Mesenchymal stem cell (in vitro differentiated cells and primary cell): ENCODE results near the gene ALCAM.

Experiments
- DNase-seq: peaks from one replicate; pipeline ENCODE4 v3.0.0-alpha.2; 2013
- H2AFZ ChIP-seq: one replicate; pipeline ENCODE4 v1.6.1; 2013; ENCODE audit warnings: low read depth, mild to moderate bottlenecking, control low read depth, inconsistent platforms, low read length, moderate library complexity
- H2AK5ac ChIP-seq: 2 replicates; pipeline ENCODE4 v1.6.1; 2013; ENCODE audit warnings: low read length, moderate library complexity, mild to moderate bottlenecking, inconsistent platforms; ENCODE audit not compliant: severe bottlenecking
- H2BK120ac ChIP-seq: one replicate; pipeline ENCODE4 v1.6.1; 2013; ENCODE audit warnings: low read depth, mild to moderate bottlenecking, inconsistent platforms, low read length, moderate library complexity
- H2BK12ac ChIP-seq, 2 experiments: one replicate each; pipeline ENCODE4 v1.6.1; 2013; ENCODE audit warnings: inconsistent platforms in 2 of 2, low read length in 2 of 2, mild to moderate bottlenecking in 2 of 2, moderate library complexity in 2 of 2, control low read depth in 1 of 2
- H2BK15ac ChIP-seq: one replicate; pipeline ENCODE4 v1.6.1; 2013; ENCODE audit warnings: mild to moderate bottlenecking, low read depth, inconsistent platforms; ENCODE audit not compliant: poor library complexity, severe bottlenecking
- H2BK5ac ChIP-seq: 2 replicates; pipeline ENCODE4 v1.6.1; 2013; ENCODE audit warnings: low read depth, mild to moderate bottlenecking, low read length, control low read depth, inconsistent platforms; ENCODE audit not compliant: poor library complexity, severe bottlenecking
- H3K14ac ChIP-seq, 2 experiments: one replicate each; pipeline ENCODE4 v1.6.1; 2013; ENCODE audit warnings: inconsistent platforms in 2 of 2, low read length in 2 of 2, control low read depth in 1 of 2, mild to moderate bottlenecking in 1 of 2, moderate library complexity in 1 of 2
- H3K18ac ChIP-seq, 2 experiments: one replicate each; pipeline ENCODE4 v1.6.1; 2013; ENCODE audit warnings: inconsistent platforms in 2 of 2, low read length in 2 of 2, control low read depth in 1 of 2, low read depth in 1 of 2, mild to moderate bottlenecking in 1 of 2
- H3K23ac ChIP-seq, 2 experiments: one replicate each; pipeline ENCODE4 v1.6.1; 2013; ENCODE audit warnings: inconsistent platforms in 2 of 2, low read length in 2 of 2, mild to moderate bottlenecking in 2 of 2, moderate library complexity in 2 of 2, control low read depth in 1 of 2
- H3K27ac ChIP-seq: 2 replicates; pipeline ENCODE4 v1.5.1; 2013; ENCODE audit warnings: mild to moderate bottlenecking, moderate library complexity, low read length, control low read depth, inconsistent platforms; ENCODE audit not compliant: poor library complexity, severe bottlenecking
- H3K27me3 ChIP-seq, 2 experiments: 2 replicates each; pipeline versions ENCODE4 v1.6.1 to v1.7.0; 2013; ENCODE audit warnings: low read length in 2 of 2, mild to moderate bottlenecking in 2 of 2, moderate library complexity in 2 of 2, control low read depth in 1 of 2, inconsistent platforms in 1 of 2; ENCODE audit not compliant: control insufficient read depth in 1 of 2, insufficient read depth in 1 of 2
- H3K36me3 ChIP-seq, 2 experiments: 2 replicates each; pipeline versions ENCODE4 v1.6.1 to v1.7.0; 2013; ENCODE audit warnings: low read length in 2 of 2, control low read depth in 1 of 2, inconsistent platforms in 1 of 2, low read depth in 1 of 2, mild to moderate bottlenecking in 1 of 2; ENCODE audit not compliant: insufficient read depth in 2 of 2, control insufficient read depth in 1 of 2
- H3K4ac ChIP-seq, 2 experiments: one replicate each; pipeline ENCODE4 v1.6.1; 2013; ENCODE audit warnings: inconsistent platforms in 2 of 2, low read length in 2 of 2, mild to moderate bottlenecking in 2 of 2, moderate library complexity in 2 of 2, control low read depth in 1 of 2, low read depth in 1 of 2
- H3K4me1 ChIP-seq: 2 replicates; pipeline ENCODE4 v1.6.1; 2013; ENCODE audit warnings: low read depth, low read length, control low read depth; ENCODE audit not compliant: control insufficient read depth, insufficient read depth
- H3K4me2 ChIP-seq: 2 replicates; pipeline ENCODE4 v1.6.1; 2013; ENCODE audit warnings: low read length, mild to moderate bottlenecking, inconsistent platforms; ENCODE audit not compliant: poor library complexity, severe bottlenecking
- H3K4me3 ChIP-seq, 2 experiments: 2 replicates each; pipeline versions ENCODE4 v1.5.1 to v1.7.0; 2013; ENCODE audit warnings: low read length in 2 of 2, mild to moderate bottlenecking in 2 of 2, control low read depth in 1 of 2, low read depth in 1 of 2; ENCODE audit not compliant: insufficient read depth in 1 of 2
- H3K79me1 ChIP-seq: replicated peaks from 2 replicates; pipeline ENCODE4 v1.6.1; 2013; ENCODE audit warnings: mild to moderate bottlenecking, control low read depth, low read length, inconsistent platforms; ENCODE audit not compliant: poor library complexity, severe bottlenecking
- H3K9ac ChIP-seq: 2 replicates; pipeline ENCODE4 v1.7.0; 2013; ENCODE audit warnings: mild to moderate bottlenecking, low read length, moderate library complexity
- H3K9me3 ChIP-seq: 2 replicates; pipeline ENCODE4 v1.7.0; 2013; ENCODE audit warnings: mild to moderate bottlenecking, low read length; ENCODE audit not compliant: control insufficient read depth
- H4K8ac ChIP-seq: one replicate; pipeline ENCODE4 v1.6.1; 2013; ENCODE audit warnings: inconsistent platforms, mild to moderate bottlenecking, low read length, moderate library complexity
- H4K91ac ChIP-seq: one replicate; pipeline ENCODE4 v1.6.1; 2013; ENCODE audit warnings: mild to moderate bottlenecking, low read length, inconsistent platforms
- WGBS: methylation state at CpG from one replicate; pipeline ENCODE4 v1.1.7; 2013; ENCODE audit warnings: mixed read lengths; 5-methylcytosine and 5-hydroxymethylcytosine counted together

ALCAM gene

GRCh38 chr3:105532251-105532650 is 165.5 kb downstream of the ALCAM start:
- H2BK12ac ChIP-seq, result no peak overlapping the region
- H2BK120ac ChIP-seq, result no peak overlapping the region
- peaks cover 0 to 22% of the 10 kb centered on the region in 2 experiments for H3K36me3 ChIP-seq
- no peak for DNase-seq
- no peak overlapping the region for H3K27ac ChIP-seq
- H3K23ac ChIP-seq, result no peak overlapping the region
- no peak overlapping the region for H3K9ac ChIP-seq
- peaks cover 3% of the 10 kb centered on the region for H3K4me1 ChIP-seq
- no peak overlapping the region for H2AFZ ChIP-seq
- H3K4me3 ChIP-seq, result no peak overlapping the region
- no peak overlapping the region for H3K14ac ChIP-seq
- no peak overlapping the region for H2AK5ac ChIP-seq
- H4K8ac ChIP-seq, result no peak overlapping the region
- no peaks in the 10 kb centered on the region for H3K9me3 ChIP-seq
- H2BK15ac ChIP-seq, result no peak overlapping the region
- no peaks in the 10 kb centered on the region for H3K27me3 ChIP-seq
- no peak overlapping the region for H3K18ac ChIP-seq
- no peak overlapping the region for H3K4ac ChIP-seq
- no peak overlapping the region for H2BK5ac ChIP-seq
- no peak overlapping the region for H3K4me2 ChIP-seq
- no peak overlapping the region for H4K91ac ChIP-seq
- peaks cover 2% of the 10 kb centered on the region for H3K79me1 ChIP-seq
- WGBS, result 94% methylated on average over 2 of the region's 2 CpGs

- Histone ChIP-seq H3K23ac (no peak overlapping the region), H2AK5ac (no peak overlapping the region), H3K4ac (no peak overlapping the region), H3K79me1 (peaks cover 2% of the 10 kb centered on the region), H3K4me3 (no peak overlapping the region), H2BK15ac (no peak overlapping the region), H2BK12ac (no peak overlapping the region), H3K27me3 (no peaks in the 10 kb centered on the region), H3K36me3 (peaks cover 0 to 22% of the 10 kb centered on the region in 2 experiments), H4K8ac (no peak overlapping the region), H3K4me2 (no peak overlapping the region), H3K14ac (no peak overlapping the region), H3K18ac (no peak overlapping the region), H4K91ac (no peak overlapping the region), H3K4me1 (peaks cover 3% of the 10 kb centered on the region), H2BK5ac (no peak overlapping the region), H3K9ac (no peak overlapping the region), H2AFZ (no peak overlapping the region), H2BK120ac (no peak overlapping the region), H3K9me3 (no peaks in the 10 kb centered on the region), H3K27ac (no peak overlapping the region)
- DNase-seq, result no peak
- 91% methylated on average over 2 of the region's 3 CpGs for WGBS
Measured at GRCh38 chr3:105533960-105534359, 167.3 kb downstream of the ALCAM start.

DNA sequence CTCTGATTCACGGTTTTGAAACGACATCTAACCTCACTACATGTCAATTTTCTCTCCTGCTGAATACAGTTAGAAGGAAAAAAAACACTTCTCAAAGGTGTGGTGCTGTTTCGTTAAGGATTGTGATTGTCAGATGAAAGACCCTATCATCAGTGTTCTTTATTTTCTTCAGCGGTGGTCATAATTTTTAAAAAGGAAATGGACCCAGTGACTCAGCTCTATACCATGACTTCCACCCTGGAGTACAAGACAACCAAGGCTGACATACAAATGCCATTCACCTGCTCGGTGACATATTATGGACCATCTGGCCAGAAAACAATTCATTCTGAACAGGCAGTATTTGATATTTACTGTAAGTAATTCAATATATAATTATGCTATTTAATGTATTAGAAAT is 167.8 kb downstream of the ALCAM start:
- Histone ChIP-seq H3K4me1 (peaks cover 3% of the 10 kb centered on the region), H3K18ac (no peak overlapping the region), H4K8ac (no peak overlapping the region), H3K4me3 (no peak overlapping the region), H3K4me2 (no peak overlapping the region), H2BK5ac (no peak overlapping the region), H2AK5ac (no peak overlapping the region), H3K36me3 (peaks cover 0 to 22% of the 10 kb centered on the region in 2 experiments), H3K9ac (no peak overlapping the region), H3K27me3 (no peaks in the 10 kb centered on the region), H3K9me3 (no peaks in the 10 kb centered on the region), H2BK15ac (no peak overlapping the region), H2BK120ac (no peak overlapping the region), H3K23ac (no peak overlapping the region), H2BK12ac (no peak overlapping the region), H4K91ac (no peak overlapping the region), H3K14ac (no peak overlapping the region), H3K79me1 (peaks cover 2% of the 10 kb centered on the region), H3K27ac (peak overlapping the region; percentile 57), H2AFZ (no peak overlapping the region), H3K4ac (no peak overlapping the region)
- no peak for DNase-seq
- WGBS, result 90% methylated on average over 2 of the region's 5 CpGs

DNA sequence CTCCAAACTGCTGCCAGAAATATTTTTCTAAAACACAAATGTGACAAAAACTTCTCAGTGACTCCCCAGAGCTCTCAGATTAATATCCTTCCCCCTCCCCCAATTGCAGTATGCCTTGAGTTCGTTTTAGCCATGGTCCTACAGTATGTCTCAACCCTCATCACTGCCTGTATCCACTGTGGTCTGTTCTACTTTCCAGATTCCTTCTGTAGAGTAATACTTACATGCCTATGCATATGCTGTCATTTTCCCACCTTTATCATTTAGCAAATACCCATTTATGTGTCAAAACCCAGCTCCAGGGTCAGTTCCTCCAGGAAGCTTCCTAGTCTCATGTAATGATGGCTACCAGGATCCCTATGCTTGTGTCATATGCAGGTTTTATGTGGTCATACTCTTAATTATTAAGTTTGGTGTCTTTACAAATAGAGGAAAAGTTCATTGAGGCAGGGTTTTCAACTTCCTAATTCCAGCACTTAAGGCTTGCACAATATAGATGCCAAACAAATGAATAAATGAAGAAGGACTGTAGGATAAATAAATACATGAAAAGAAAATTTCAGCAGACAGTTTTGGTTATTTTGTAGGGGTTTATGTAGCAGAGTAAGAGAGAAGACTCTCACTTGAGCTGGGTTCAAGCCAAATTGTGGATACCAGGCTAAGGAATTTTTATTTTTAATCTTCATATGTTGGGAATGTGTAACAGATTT is 170.8 kb downstream of the ALCAM start:
- Histone ChIP-seq H3K14ac (no peak overlapping the region), H2BK5ac (no peak overlapping the region), H4K8ac (no peak overlapping the region), H2BK15ac (no peak overlapping the region), H2BK12ac (no peak overlapping the region), H3K79me1 (peaks cover 2% of the 10 kb centered on the region), H3K23ac (no peak overlapping the region), H3K27me3 (no peaks in the 10 kb centered on the region), H3K4ac (no peak overlapping the region), H3K4me1 (peaks cover 1% of the 10 kb centered on the region), H3K9ac (no peak overlapping the region), H2BK120ac (no peak overlapping the region), H3K27ac (no peak overlapping the region), H3K4me3 (no peak overlapping the region), H3K9me3 (no peaks in the 10 kb centered on the region), H2AK5ac (no peak overlapping the region), H3K18ac (no peak overlapping the region), H4K91ac (no peak overlapping the region), H3K4me2 (no peak overlapping the region), H2AFZ (no peak overlapping the region), H3K36me3 (peaks cover 0 to 49% of the 10 kb centered on the region in 2 experiments)
- 78% methylated on average over 1 of the region's 1 CpG for WGBS
- peak; percentile 38 for DNase-seq
